Glutamatergic neuron (in vitro differentiated cells): ENCODE data around the gene FAM187B. TPM values are rescaled to one million over a fixed set of nuclear protein-coding genes. Genes with fewer than 3 reads are reported as not detected.

Experiments used
- DNase-seq: peaks from one replicate; pipeline ENCODE4 v3.0.0; 2022
- H3K27ac Mint-ChIP-seq: one replicate; pipeline ENCODE4 v1.8.0; 2020; ENCODE audit warnings: mild to moderate bottlenecking, mixed read lengths, inconsistent platforms; ENCODE audit not compliant: unreplicated experiment
- H3K27me3 Mint-ChIP-seq: one replicate; pipeline ENCODE4 v1.8.0; 2020; ENCODE audit warnings: mild to moderate bottlenecking, moderate library complexity, mixed read lengths, inconsistent platforms; ENCODE audit not compliant: unreplicated experiment
- H3K36me3 Mint-ChIP-seq: one replicate; pipeline ENCODE4 v1.8.0; 2020; ENCODE audit warnings: mild to moderate bottlenecking, mixed read lengths, inconsistent platforms; ENCODE audit not compliant: unreplicated experiment
- H3K4me1 Mint-ChIP-seq: one replicate; pipeline ENCODE4 v1.8.0; 2020; ENCODE audit warnings: mild to moderate bottlenecking, low read depth, mixed read lengths, inconsistent platforms; ENCODE audit not compliant: unreplicated experiment
- H3K4me3 Mint-ChIP-seq: one replicate; pipeline ENCODE4 v1.8.0; 2020; ENCODE audit warnings: mild to moderate bottlenecking, mixed read lengths, inconsistent platforms; ENCODE audit not compliant: unreplicated experiment
- H3K9me3 Mint-ChIP-seq: one replicate; pipeline ENCODE4 v1.8.0; 2020; ENCODE audit warnings: mild to moderate bottlenecking, moderate library complexity, mixed read lengths, inconsistent platforms; ENCODE audit not compliant: unreplicated experiment
- CTCF ChIP-seq: fragments of 200-600 bp; sonication (generic); IDR thresholded peaks from one replicate; pipeline ENCODE4 v1.5.0; 2021; ENCODE audit not compliant: partially characterized antibody, unreplicated experiment
- total RNA-seq: library from RNA; stranded (reverse); fragmentation: NEBNext Ultra II Directional; extraction: Animal tissue kit (Norgen Biotek cat#: 25700); gene quantifications from one replicate; pipeline ENCODE4 v1.2.1, GENCODE V29; 2021; ENCODE audit not compliant: unreplicated experiment

The FAM187B gene
- total RNA-seq, 1 donor from 2014 or later: not detected

DNA sequence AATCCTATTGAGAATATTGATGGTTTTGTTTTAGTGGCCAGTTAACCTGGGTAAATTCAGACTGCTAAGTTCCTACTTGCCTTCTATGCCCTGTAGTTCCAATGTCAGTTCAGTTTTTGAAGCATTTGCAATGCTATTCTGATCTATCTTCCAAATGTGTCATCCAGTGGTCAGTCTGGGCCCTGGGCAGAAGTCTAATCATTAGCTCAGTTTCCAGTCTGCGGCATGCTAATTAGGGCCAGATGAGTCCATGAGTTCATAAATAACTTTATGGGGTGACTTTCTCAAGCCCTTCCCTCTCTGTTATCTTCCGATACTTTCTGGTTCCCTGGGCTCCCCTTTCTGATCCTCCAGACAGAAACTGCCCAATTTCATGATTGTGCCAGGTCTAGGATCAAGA is 32.7 kb downstream of the FAM187B start:
- no peaks in the 10 kb centered on the region for H3K27me3 Mint-ChIP-seq
- peaks cover 7% of the 10 kb centered on the region for H3K36me3 Mint-ChIP-seq
- no peak for TF ChIP-seq CTCF
- peaks cover 4% of the 10 kb centered on the region for H3K9me3 Mint-ChIP-seq
- H3K27ac Mint-ChIP-seq: no peak overlapping the region
- no peak for DNase-seq
- H3K4me1 Mint-ChIP-seq: no peaks in the 10 kb centered on the region
- H3K4me3 Mint-ChIP-seq: no peak overlapping the region

DNA sequence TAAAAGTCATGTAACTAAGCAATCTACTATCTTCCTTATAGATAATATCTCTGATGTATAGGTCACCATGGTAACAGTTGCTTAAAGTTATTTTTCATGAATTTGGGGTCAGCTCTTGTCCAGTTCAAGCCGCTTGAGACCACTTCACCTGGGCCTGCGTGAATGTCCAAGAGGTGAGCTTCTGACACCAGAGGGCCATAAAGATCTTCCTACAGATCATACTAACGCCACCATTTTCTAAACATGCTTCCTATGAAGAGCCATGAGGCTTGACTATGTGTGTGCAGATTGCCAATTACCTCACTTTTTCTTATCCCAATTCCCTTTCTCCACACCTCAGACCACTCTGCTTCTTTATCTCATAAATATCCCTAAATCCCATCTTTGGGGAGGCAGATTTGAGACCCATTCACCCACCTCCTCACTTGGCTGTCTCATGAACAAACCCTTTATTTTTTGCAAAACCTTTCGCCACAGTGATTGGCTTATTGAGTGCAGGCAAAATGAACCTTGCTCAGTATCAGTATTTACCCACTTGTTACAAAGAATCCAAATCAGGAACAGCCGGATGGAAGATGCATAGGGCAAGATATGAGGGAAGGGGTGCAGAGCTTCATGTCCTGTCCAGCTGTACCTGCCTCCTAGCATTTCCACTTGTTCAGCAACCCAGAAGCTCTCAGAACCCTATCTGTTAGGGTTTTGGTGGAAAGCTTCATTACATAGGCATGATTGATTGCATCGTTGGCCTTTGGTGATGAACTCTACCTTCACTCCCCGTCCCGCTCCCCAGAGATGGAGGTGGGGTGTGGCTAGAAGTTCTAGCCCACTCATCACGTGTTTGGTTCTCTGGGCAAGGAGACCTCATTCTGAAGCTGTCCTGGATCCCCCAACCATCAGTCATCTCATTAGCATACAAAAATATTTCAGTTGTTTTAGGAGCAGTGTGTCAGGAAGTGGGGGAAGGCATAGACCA is 34.2 kb downstream of the FAM187B start:
- Mint-ChIP-seq H3K27ac (no peak overlapping the region), H3K4me3 (no peak overlapping the region), H3K36me3 (peaks cover 7% of the 10 kb centered on the region), H3K4me1 (no peaks in the 10 kb centered on the region), H3K9me3 (peaks cover 4% of the 10 kb centered on the region), H3K27me3 (no peaks in the 10 kb centered on the region)
- TF ChIP-seq CTCF: no peak
- no peak for DNase-seq

- no peak overlapping the region for H3K4me3 Mint-ChIP-seq
- H3K27me3 Mint-ChIP-seq: peaks cover 2% of the 10 kb centered on the region
- no peaks in the 10 kb centered on the region for H3K4me1 Mint-ChIP-seq
- H3K27ac Mint-ChIP-seq: no peak overlapping the region
- H3K9me3 Mint-ChIP-seq: peaks cover 3% of the 10 kb centered on the region
- no peak for TF ChIP-seq CTCF
- peaks cover 7% of the 10 kb centered on the region for H3K36me3 Mint-ChIP-seq
- DNase-seq: no peak
Observed at GRCh38 chr19:35184884-35185283, 43.7 kb downstream of the FAM187B start.

GRCh38 chr19:35184267-35184666 is 44.3 kb downstream of the FAM187B start:
- peaks cover 2% of the 10 kb centered on the region for H3K27me3 Mint-ChIP-seq

More at GRCh38 chr19:35184267-35184666, 44.3 kb downstream of the FAM187B start:
- DNase-seq: no peak
- no peak overlapping the region for H3K27ac Mint-ChIP-seq
- no peaks in the 10 kb centered on the region for H3K4me1 Mint-ChIP-seq
- H3K9me3 Mint-ChIP-seq: peaks cover 3% of the 10 kb centered on the region
- peaks cover 7% of the 10 kb centered on the region for H3K36me3 Mint-ChIP-seq
- H3K4me3 Mint-ChIP-seq: no peak overlapping the region
- no peak for TF ChIP-seq CTCF
